Measurements from ENCODE around the gene SCART1.
A peak's percentile ranks its signal among the peaks of the same experiment; 100 is the strongest.
"Not testable (repeated sequence)": the region's sequence is repeated elsewhere in the genome, so short reads cannot be mapped to it uniquely, and the experiment has no call there.

Gene SCART1

DNA sequence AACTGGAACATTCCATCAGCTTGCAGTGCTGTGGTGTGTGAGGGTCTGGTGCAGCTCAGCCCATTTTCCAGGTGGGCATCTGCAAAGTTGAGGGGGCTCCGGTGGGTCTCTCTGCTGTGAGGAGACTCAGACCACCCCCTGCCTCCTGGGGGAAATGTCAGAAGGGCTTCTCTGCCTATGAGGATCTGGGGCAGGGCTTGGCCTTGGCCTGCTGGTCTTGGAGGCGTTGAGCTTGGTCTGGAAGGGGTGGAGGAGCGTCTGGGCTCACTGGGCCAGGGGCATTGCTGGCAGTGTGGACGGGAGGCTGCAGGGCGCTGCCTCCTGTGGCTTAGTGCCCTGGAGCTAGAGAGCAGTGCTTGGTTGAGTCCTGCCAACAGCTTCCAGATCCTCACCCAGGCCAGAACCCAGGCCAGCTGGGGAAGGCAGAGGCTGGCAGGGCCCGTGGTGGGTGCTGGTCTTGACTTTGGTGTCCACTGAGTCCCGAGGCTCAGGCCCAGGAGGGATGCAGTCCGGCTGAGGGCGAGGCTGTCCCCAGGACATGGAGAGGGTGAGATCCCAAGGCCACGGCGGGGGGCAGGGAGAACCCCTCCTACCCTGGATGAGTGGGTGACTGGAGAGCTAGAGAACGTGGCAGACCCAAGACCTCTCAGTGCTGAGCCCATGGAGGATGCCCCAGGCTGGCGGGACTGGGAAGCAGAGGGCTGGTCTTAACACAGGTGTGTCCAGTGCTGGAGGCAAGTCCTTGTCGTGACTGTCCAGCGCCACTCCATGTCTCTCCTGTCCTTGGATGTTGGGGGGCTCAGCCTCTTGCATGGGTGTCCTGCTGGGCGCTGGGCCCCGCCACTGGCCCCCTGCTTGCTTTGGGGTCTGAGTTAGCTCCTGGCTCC lies 32.2 kb upstream of the SCART1 start:
- H3K4me3 Mint-ChIP-seq, result peak overlapping the region in 1 of 2 donors; percentile 48
- no peaks in the 10 kb centered on the region for H3K36me3 Mint-ChIP-seq (ENCODE audit: insufficient read depth)
- ATAC-seq (replicated peaks), result no peak

DNA sequence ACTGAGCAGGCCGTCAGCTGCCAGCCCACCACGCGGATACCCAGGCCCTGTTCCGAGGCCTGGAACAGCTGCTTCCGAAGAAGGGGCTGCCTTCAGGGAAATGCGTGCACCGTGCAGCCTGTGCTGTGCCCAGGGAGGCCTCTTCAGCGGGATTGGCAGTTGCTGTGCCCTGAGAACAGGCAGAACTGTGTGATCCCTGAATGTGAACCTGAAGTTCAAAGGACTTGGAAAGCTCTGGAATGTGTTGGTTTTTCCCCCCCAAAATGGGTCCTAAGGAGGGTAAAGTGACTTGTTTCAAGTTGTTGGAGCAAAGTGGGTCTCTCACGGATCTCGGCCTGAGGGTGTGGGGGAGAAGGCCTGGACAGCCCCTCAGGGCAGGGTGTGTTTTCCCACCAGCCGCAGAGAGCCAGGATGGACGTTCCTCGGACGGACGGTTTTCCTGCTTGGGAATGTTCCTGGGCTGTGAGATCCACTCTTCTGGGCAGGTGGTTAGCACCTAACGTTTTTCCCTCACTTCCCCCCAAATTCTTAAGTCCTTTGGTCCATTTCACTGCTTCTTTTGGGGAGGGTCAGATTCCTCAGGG lies 31.4 kb upstream of the SCART1 start:
- H3K4me3 Mint-ChIP-seq, result peak overlapping the region; percentile 48 to 53
- peaks cover 0 to 9% of the 10 kb centered on the region in 2 donors for H3K27me3 Mint-ChIP-seq
- H3K4me1 Mint-ChIP-seq (ENCODE audit: low read depth in 2 of 2), result peaks cover 4 to 8% of the 10 kb centered on the region in 2 donors
- no peaks in the 10 kb centered on the region for H3K9me3 Mint-ChIP-seq
- no peak overlapping the region for H3K27ac Mint-ChIP-seq
- no peak for DNase-seq
- ATAC-seq (replicated peaks), result no peak
- no peaks in the 10 kb centered on the region for H3K36me3 Mint-ChIP-seq (ENCODE audit: insufficient read depth)

More for the DNA sequence above, 32.2 kb upstream of the SCART1 start:
- Mint-ChIP-seq H3K4me1 (ENCODE audit: low read depth in 2 of 2) (peaks cover 4 to 8% of the 10 kb centered on the region in 2 donors), H3K27ac (no peak overlapping the region), H3K9me3 (no peaks in the 10 kb centered on the region), H3K27me3 (peaks cover 0 to 9% of the 10 kb centered on the region in 2 donors)
- DNase-seq, result no peak

DNA sequence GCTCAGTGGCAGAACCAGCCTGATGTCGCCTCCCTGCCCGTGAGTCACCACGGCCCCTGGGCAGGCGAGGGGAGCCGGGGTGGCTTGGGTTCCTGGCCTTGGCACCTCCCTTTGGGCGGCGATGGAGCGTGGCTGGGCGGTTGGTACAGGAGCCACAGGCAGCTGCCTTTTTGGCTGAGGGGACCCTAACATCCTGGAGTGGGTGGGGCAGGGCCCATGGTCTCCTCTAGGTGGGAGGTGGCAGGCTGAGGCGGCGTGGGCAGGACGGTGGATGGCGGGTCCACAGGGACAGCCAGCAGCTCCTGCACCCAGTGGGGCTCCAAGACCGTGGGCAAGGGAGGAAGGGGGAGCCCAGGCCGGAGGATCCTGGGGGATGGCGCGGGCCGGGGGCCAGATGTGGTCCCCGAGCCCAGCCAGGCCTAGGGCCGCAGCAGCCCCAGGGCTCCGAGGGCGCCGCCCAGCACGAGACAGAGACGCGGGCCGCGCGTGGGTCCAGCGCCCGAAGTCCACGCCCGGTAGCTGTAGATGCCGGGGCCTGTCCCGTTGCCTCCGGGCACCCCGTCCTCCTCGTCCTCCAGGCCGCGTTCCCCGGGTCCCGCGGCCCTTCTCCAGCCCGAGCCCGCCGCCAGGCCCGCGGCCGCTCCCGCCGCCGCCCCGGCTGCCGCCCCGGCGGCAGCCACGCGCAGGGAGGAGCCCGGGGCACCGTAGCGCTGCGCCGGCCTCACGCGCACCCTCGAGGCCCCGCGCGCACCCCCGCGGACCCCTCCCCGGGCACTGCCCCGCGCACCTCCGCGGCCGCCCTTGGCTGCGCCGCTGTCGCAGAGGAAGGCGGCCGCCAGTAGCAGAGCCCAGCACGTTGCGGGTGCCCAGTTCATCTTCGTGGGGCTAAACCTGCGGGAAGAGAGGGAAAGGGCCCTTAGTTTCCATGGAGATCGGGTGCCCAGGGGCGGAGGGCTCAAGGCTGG lies 30.7 kb upstream of the SCART1 start:
- peak overlapping the region; percentile 66 to 75 for H3K4me3 Mint-ChIP-seq
- no peak overlapping the region for H3K27ac Mint-ChIP-seq
- peak; percentile 50 for ATAC-seq (replicated peaks)
- no peaks in the 10 kb centered on the region for H3K36me3 Mint-ChIP-seq (ENCODE audit: insufficient read depth)
- H3K27me3 Mint-ChIP-seq, result peaks cover 0 to 9% of the 10 kb centered on the region in 2 donors
- no peak for DNase-seq
- peaks cover 4 to 8% of the 10 kb centered on the region in 2 donors for H3K4me1 Mint-ChIP-seq (ENCODE audit: low read depth in 2 of 2)
- H3K9me3 Mint-ChIP-seq, result no peaks in the 10 kb centered on the region

DNA sequence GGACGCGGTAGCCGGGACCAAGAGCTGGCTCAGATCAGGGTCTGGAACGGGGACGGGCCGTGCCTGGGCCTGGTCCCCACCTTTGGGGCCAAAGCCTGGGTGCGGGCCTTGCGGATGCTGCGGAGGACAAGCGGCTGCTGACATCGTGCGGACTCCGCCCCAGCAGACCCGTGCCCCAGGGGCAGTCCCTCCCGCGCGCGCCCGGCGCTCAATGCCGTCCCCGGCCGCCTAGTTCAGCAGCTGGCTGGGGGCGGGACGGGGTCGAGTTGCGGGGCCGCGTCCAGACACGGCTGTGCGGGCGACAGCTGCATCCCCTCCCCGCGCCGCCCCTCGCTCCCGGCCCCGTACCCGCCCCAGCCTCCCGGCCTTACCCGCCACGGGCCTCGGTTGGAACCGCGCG lies 29.6 kb upstream of the SCART1 start:
- H3K4me3 Mint-ChIP-seq; H3K27me3 Mint-ChIP-seq; DNase-seq; H3K9me3 Mint-ChIP-seq; H3K4me1 Mint-ChIP-seq (ENCODE audit: low read depth in 2 of 2); H3K27ac Mint-ChIP-seq; H3K36me3 Mint-ChIP-seq (ENCODE audit: insufficient read depth); ATAC-seq (replicated peaks): not testable (repeated sequence)

DNA sequence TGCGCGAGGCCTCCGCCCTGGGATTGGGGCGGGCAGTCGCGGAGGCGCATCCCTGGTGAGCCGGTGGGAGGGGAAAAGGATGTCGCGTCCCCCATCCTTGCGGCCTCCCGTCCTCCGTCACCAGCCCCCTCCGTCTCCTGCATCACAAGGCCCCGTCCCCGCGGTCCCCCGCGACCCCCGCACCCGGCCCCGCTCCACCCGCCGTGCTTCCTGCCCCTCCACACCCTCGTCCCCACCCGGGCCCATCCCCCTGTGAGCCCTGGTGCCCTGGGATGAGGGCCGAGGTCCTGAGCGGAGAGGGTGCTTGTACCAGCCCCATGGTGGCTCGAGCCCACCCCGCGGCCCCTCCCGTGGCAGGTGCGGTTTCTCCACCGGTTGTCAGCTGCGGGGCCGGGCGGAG lies 29.1 kb upstream of the SCART1 start, which contains the start of gene SPRN:
TSS of gene SPRN (minus strand) at position 25 of the 400 bp plus-strand sequence. CDS start 944 bp downstream, outside the sequence.
- H3K27ac Mint-ChIP-seq; ATAC-seq (replicated peaks); H3K36me3 Mint-ChIP-seq (ENCODE audit: insufficient read depth); H3K4me1 Mint-ChIP-seq (ENCODE audit: low read depth in 2 of 2); DNase-seq; H3K27me3 Mint-ChIP-seq; H3K9me3 Mint-ChIP-seq: not testable (repeated sequence)
- H3K4me3 Mint-ChIP-seq, result peak within 1 kb of the TSS; percentile 66 to 75

DNA sequence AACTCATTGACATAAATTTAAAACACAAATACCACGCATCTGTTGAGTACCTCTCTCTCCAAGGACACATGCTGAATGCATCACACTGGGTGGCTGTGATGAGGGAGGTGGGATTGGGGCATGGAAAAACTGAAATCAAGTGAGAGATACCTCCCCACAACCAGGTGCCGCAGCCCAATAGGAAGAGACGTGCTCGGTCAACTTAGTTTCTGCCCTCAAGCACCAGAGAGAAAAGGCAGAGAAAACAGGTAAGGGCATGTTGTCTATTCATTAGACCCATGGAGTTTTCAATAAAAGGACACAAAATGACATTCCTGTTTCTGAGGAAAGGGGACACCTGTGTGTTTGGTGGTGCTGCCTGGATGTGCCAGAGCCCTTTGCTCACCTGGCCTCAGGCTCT lies 24.2 kb upstream of the SCART1 start:
- not testable (repeated sequence) for ATAC-seq (replicated peaks); H3K36me3 Mint-ChIP-seq (ENCODE audit: insufficient read depth); H3K27ac Mint-ChIP-seq; H3K4me3 Mint-ChIP-seq; H3K27me3 Mint-ChIP-seq; DNase-seq; H3K4me1 Mint-ChIP-seq (ENCODE audit: low read depth in 2 of 2); H3K9me3 Mint-ChIP-seq

DNA sequence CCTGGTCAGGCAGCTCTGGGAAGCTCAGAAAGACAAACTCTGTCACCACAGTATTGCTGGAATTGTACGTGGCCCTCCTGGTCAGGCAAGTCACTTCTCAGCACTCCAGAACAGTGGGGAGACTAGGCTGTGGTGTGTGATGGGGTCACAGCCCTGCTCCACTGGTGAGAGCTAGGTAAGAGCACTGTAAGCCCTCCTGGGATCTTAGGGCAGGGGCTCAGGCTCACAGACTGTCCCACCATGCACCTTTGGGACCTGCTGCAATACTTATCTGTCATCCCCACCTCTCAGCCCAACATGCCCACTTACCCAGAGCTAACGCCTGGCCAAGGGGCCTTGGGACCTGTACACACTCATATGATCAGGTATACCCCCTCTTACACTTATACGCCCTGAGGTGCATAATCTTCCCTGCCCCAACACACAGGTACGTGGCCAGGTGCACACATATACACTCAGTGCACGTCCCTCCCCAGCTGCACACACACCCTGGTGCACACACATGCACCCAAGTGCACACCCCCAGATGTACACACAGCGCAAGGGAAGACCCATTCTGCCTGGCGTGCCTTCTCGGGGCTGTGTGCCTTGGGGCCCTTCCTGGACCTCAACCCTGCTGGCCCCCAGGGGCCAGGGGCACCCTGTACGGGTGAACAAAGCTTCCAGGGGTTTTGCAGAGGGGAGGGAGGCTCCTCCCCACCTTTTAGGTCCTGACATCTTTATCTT lies 21.7 kb upstream of the SCART1 start:
- not testable (repeated sequence) for H3K27me3 Mint-ChIP-seq; DNase-seq; H3K27ac Mint-ChIP-seq; H3K36me3 Mint-ChIP-seq (ENCODE audit: insufficient read depth); H3K4me1 Mint-ChIP-seq (ENCODE audit: low read depth in 2 of 2); H3K4me3 Mint-ChIP-seq; H3K9me3 Mint-ChIP-seq; ATAC-seq (replicated peaks)

DNA sequence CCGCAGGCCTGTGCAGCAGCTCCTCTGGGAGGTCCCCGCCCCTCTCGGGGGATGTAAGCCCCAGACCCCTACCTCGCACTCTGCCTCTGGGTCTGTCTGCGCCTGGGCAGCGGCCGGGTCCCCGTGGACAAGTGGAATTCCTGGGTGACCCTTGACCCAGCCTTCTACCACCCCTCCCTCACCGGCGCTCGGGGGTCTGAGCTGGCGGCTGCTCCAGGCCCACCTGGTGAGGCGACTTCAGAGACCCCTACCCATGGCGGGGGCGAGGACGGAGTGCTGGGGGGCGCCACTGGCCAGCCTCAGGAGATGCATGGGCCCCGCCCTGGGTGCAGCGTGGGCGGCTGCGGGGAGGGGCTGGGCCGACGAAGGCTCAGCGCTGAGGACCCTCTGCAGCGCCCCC lies 21.0 kb upstream of the SCART1 start:
- H3K36me3 Mint-ChIP-seq (ENCODE audit: insufficient read depth); ATAC-seq (replicated peaks); H3K9me3 Mint-ChIP-seq; H3K4me1 Mint-ChIP-seq (ENCODE audit: low read depth in 2 of 2); H3K4me3 Mint-ChIP-seq; DNase-seq; H3K27ac Mint-ChIP-seq: not testable (repeated sequence)
- H3K27me3 Mint-ChIP-seq, result peaks cover 10 to 11% of the 10 kb centered on the region in 2 donors

DNA sequence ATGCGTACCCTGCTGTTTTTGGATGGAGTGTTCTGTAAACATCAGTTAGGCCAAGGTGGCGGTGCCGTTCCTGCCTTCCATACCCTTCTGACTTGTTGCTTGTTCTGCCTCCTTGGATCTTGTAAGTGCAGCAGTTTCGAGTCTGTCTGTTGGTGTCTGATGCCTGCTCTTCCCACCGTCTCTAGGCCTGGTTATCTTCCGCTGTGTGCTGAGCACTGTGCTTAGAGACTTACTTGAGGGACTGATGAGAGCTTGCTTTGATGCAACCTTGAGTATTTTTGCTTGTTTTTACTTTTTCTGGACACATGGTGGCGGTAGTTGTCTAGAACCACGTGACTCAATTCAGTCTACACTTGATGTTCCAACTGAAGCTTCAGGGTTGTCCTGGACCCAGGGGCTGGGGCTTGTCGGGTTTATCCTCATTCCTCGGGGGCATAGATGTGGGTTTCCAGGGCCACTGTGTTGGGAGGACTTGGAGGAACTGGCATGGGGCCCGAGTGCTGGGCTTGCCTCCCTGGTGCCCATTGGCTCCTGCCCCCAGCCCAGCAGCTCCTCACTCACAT lies 15.0 kb upstream of the SCART1 start:
- peak overlapping the region in 1 of 2 donors; percentile 4 for H3K27ac Mint-ChIP-seq
- DNase-seq (peak; percentile 19 to 33 (median 22)), ATAC-seq (replicated peaks) (peak; percentile 29)

DNA sequence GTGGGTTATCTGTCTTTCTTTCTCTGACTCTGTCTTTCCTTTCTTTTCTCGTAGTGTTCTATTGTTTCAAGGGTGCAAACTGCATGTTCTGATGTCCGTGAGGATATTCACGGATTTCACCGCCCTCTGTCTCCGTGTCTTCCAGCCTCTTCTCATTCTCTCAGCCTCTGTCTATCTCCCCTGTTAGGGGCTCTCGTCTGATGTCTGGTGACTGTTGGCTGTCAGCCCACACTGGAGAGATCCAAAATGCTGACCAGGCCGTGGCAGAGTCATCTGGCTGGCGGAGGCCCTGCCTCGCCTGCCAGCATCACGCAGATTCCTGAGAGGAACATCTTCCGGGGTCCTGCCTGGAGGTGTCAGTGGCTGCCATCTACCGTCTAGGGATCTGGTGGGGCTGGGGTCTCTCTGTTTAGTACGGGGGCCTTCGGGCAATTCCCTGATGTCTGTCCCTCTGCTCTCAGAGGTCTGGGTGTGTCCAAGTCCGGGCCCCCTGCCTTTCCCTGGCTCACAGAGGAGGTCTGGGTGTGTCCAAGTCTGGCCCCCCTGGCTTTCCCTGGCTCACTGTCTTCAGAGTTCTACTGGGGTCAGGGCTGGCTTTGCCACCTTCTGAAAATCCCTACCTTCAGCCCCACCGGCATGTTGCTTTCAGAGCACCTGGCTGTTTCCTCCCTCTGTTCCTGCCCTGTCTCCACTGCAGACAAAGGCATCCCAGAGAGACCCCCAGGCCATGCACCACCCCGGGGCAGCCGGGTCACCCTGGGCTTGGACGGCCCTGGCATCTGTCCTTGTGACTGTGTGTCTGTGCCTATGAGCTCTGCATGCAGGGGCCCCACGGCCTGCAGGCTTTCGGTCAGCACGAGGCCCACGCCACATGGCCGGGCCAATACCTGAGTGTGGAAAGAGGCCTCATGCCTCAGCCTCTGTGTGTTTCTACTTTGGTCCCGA lies 14.0 kb upstream of the SCART1 start:
- ATAC-seq (replicated peaks), result no peak
- Mint-ChIP-seq H3K4me3 (no peak overlapping the region), H3K27ac (no peak overlapping the region), H3K36me3 (ENCODE audit: insufficient read depth) (no peaks in the 10 kb centered on the region), H3K27me3 (peaks cover 10 to 11% of the 10 kb centered on the region in 2 donors), H3K4me1 (ENCODE audit: low read depth in 2 of 2) (peaks cover 14 to 39% of the 10 kb centered on the region in 2 donors), H3K9me3 (no peaks in the 10 kb centered on the region)
- no peak for DNase-seq

More for the DNA sequence above, 15.0 kb upstream of the SCART1 start:
- peaks cover 14 to 36% of the 10 kb centered on the region in 2 donors for H3K4me1 Mint-ChIP-seq (ENCODE audit: low read depth in 2 of 2)
- no peaks in the 10 kb centered on the region for H3K36me3 Mint-ChIP-seq (ENCODE audit: insufficient read depth)
- peak overlapping the region in 1 of 2 donors; percentile 16 for H3K4me3 Mint-ChIP-seq
- no peaks in the 10 kb centered on the region for H3K9me3 Mint-ChIP-seq
- H3K27me3 Mint-ChIP-seq, result peaks cover 10 to 11% of the 10 kb centered on the region in 2 donors

DNA sequence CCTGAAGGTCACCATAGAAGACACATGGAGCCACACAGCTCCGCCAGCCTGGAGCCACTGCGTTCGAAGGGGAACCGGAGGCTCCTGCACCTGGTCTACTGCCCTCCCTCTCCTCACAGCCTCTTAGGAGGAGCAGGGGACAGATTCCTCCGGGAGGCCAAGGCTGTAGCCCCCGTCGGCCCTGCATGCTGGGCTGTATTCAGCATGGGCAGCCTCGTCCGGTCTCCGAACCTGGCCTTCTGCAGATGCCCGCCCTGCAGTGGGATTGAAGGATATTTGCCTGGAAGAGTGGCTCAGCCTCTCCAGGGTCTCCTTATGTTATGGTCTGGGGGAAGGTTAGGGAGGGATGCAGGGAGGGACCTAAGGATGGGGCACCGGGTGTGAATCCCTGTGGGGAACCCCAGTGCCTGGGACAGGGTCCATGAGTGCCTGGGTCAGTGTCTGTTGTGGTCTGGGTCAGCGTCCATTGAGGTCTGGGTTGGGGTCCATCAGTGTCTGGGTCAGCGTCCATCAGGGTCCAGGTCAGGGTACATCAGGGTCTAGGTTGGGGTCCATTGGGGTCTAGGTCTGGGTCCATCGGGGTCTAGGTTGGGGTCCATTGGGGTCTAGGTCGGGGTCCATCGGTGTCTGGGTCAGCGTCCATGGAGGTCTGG lies 13.0 kb upstream of the SCART1 start:
- Mint-ChIP-seq H3K27me3 (peaks cover 10 to 11% of the 10 kb centered on the region in 2 donors), H3K4me3 (no peak overlapping the region), H3K9me3 (peaks cover 0 to 2% of the 10 kb centered on the region in 2 donors), H3K27ac (peak overlapping the region in 1 of 2 donors; percentile 85), H3K4me1 (ENCODE audit: low read depth in 2 of 2) (peaks cover 14 to 41% of the 10 kb centered on the region in 2 donors), H3K36me3 (ENCODE audit: insufficient read depth) (no peaks in the 10 kb centered on the region)
- ATAC-seq (replicated peaks), result no peak
- DNase-seq, result no peak
